HepG2 (cell line): ENCODE results near the gene SPATA25.

Source experiments
- ADNP ChIP-seq: sonication (generic); formaldehyde crosslinking; IDR thresholded peaks from 2 replicates; pipeline ENCODE4 v1.4.0; 2020; ENCODE audit warnings: missing genetic modification reagents
- CHD2 ChIP-seq: IDR thresholded peaks from 2 replicates; pipeline ENCODE4 v1.6.1; 2011; ENCODE audit warnings: low read depth, low read length, improper control_type of control experiment
- EP300 ChIP-seq, 3 experiments: sonication (generic) in 1 of 3; formaldehyde crosslinking in 1 of 3; IDR thresholded peaks; 2 replicates each; pipeline versions ENCODE4 v1.5.1 to v1.6.1; 2011 to 2020; ENCODE audit warnings: low read depth in 2 of 3, low read length in 2 of 3, borderline replicate concordance in 1 of 3, improper control_type of control experiment in 1 of 3, mild to moderate bottlenecking in 1 of 3, missing genetic modification reagents in 1 of 3, moderate library complexity in 1 of 3
- EZH2 ChIP-seq: conservative IDR thresholded peaks from 2 replicates; pipeline ENCODE4 v1.6.1; 2012; ENCODE audit warnings: mild to moderate bottlenecking, low read depth, low read length, moderate library complexity
- NR2F2 ChIP-seq: IDR thresholded peaks from 2 replicates; pipeline ENCODE4 v1.6.1; 2012; ENCODE audit warnings: low read depth, inconsistent platforms, borderline replicate concordance
- POLR2A ChIP-seq, 2 experiments: IDR thresholded peaks; 2 replicates each; pipeline ENCODE4 v1.6.1; 2011; ENCODE audit warnings: low read depth in 2 of 2, low read length in 2 of 2, mild to moderate bottlenecking in 1 of 2, moderate library complexity in 1 of 2; ENCODE audit not compliant: insufficient read depth in 1 of 2
- ZBTB14 ChIP-seq: sonication (generic); formaldehyde crosslinking; IDR thresholded peaks from 2 replicates; pipeline ENCODE4 v1.4.0; 2020; ENCODE audit warnings: missing genetic modification reagents
- TF ChIP-seq, protein P1 (sequence below): sonication (generic); formaldehyde crosslinking; IDR thresholded peaks from 2 replicates; pipeline ENCODE4 v1.4.0; 2020; ENCODE audit warnings: missing genetic modification reagents
- TF ChIP-seq, protein P2 (sequence below): sonication (generic); formaldehyde crosslinking; IDR thresholded peaks from 2 replicates; pipeline ENCODE4 v1.5.1; 2020; ENCODE audit warnings: mild to moderate bottlenecking, missing genetic modification reagents, moderate library complexity

- TF ChIP-seq, protein P1, sequence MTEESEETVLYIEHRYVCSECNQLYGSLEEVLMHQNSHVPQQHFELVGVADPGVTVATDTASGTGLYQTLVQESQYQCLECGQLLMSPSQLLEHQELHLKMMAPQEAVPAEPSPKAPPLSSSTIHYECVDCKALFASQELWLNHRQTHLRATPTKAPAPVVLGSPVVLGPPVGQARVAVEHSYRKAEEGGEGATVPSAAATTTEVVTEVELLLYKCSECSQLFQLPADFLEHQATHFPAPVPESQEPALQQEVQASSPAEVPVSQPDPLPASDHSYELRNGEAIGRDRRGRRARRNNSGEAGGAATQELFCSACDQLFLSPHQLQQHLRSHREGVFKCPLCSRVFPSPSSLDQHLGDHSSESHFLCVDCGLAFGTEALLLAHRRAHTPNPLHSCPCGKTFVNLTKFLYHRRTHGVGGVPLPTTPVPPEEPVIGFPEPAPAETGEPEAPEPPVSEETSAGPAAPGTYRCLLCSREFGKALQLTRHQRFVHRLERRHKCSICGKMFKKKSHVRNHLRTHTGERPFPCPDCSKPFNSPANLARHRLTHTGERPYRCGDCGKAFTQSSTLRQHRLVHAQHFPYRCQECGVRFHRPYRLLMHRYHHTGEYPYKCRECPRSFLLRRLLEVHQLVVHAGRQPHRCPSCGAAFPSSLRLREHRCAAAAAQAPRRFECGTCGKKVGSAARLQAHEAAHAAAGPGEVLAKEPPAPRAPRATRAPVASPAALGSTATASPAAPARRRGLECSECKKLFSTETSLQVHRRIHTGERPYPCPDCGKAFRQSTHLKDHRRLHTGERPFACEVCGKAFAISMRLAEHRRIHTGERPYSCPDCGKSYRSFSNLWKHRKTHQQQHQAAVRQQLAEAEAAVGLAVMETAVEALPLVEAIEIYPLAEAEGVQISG (CRISPR knock-in tag) = no peak
- TF ChIP-seq ZBTB14 (CRISPR knock-in tag) (no peak), CHD2 (no peak), ADNP (CRISPR knock-in tag) (no peak), EP300 (IDR thresholded peaks at IDR 0.05; ENCODE audit: low read depth in 2 of 2, low read length in 2 of 2) (no peak), EP300 (CRISPR knock-in tag; IDR thresholded peaks at IDR 0.05; ENCODE audit: borderline replicate concordance) (no peak), NR2F2 (no peak), POLR2A (IDR thresholded peaks at IDR 0.05; ENCODE audit: insufficient read depth in 1 of 2, low read depth in 2 of 2, low read length in 2 of 2) (no peak), EZH2 (no peak)
- TF ChIP-seq, protein P2, sequence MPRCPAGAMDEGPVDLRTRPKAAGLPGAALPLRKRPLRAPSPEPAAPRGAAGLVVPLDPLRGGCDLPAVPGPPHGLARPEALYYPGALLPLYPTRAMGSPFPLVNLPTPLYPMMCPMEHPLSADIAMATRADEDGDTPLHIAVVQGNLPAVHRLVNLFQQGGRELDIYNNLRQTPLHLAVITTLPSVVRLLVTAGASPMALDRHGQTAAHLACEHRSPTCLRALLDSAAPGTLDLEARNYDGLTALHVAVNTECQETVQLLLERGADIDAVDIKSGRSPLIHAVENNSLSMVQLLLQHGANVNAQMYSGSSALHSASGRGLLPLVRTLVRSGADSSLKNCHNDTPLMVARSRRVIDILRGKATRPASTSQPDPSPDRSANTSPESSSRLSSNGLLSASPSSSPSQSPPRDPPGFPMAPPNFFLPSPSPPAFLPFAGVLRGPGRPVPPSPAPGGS = no peak
Measured at GRCh38 chr20:45908084-45908483, 20.7 kb upstream of the SPATA25 start.
